OCI-LY3 (cell line): ENCODE measurements around the gene SPNS3.

Experiments
- H2AFZ ChIP-seq: fragments of 200-600, 300-600 bp; shearing (Covaris generic); 2 replicates; pipeline ENCODE4 v1.6.0; 2014; ENCODE audit warnings: antibody characterized with exemption, low read depth, low read length
- H3K27ac ChIP-seq: fragments of 200-600, 300-600 bp; sonication (generic); 2 replicates; pipeline ENCODE4 v1.5.1; 2014; ENCODE audit warnings: mild to moderate bottlenecking, low read length, moderate library complexity, mixed read lengths
- H3K27me3 ChIP-seq: fragments of 200-600, 300-600 bp; sonication (generic); 2 replicates; pipeline ENCODE4 v1.6.1; 2014; ENCODE audit warnings: low read depth, low read length, mixed read lengths
- H3K36me3 ChIP-seq: fragments of 200-600, 300-600 bp; sonication (generic); replicated peaks from 2 replicates; pipeline ENCODE3; 2014; ENCODE audit warnings: low read depth, low read length, mixed read lengths
- H3K4me1 ChIP-seq: fragments of 300-600, 200-600 bp; sonication (generic); 2 replicates; pipeline ENCODE4 v1.6.1; 2014; ENCODE audit warnings: low read length, mixed read lengths
- H3K4me2 ChIP-seq: fragments of 200-600, 300-600 bp; sonication (generic); 2 replicates; pipeline ENCODE4 v1.6.1; 2014; ENCODE audit warnings: low read length, mixed read lengths
- H3K4me3 ChIP-seq: fragments of 300-600, 200-600 bp; sonication (generic); 2 replicates; pipeline ENCODE4 v1.5.1; 2014; ENCODE audit warnings: antibody characterized with exemption, mild to moderate bottlenecking, low read length, moderate library complexity
- H3K79me2 ChIP-seq: fragments of 300-600, 200-600 bp; shearing (Covaris generic); 2 replicates; pipeline ENCODE4 v1.6.1; 2014; ENCODE audit warnings: mild to moderate bottlenecking, low read length, mixed read lengths
- H3K9ac ChIP-seq: fragments of 300-600, 200-600 bp; shearing (Covaris generic); 2 replicates; pipeline ENCODE4 v1.6.0; 2014; ENCODE audit warnings: mild to moderate bottlenecking, low read length, moderate library complexity
- H3K9me3 ChIP-seq: fragments of 200-600, 300-600 bp; shearing (Covaris generic); 2 replicates; pipeline ENCODE4 v1.6.1; 2014; ENCODE audit warnings: low read length, mixed read lengths; ENCODE audit not compliant: insufficient read depth
- H4K20me1 ChIP-seq: fragments of 200-600, 300-600 bp; sonication (generic); 2 replicates; pipeline ENCODE4 v1.6.1; 2016; ENCODE audit warnings: low read length, mixed read lengths; ENCODE audit not compliant: insufficient read depth
- EZH2phosphoT487 ChIP-seq: fragments of 200-600 bp; shearing (Covaris generic); IDR thresholded peaks from 2 replicates; pipeline ENCODE4 v1.6.1; 2018; ENCODE audit warnings: antibody characterized with exemption, mixed run types, low read depth
- TF ChIP-seq, protein P1 (sequence below): fragments of 200-600, 300-600 bp; sonication (generic); IDR thresholded peaks from 2 replicates; pipeline ENCODE4 v1.5.1; 2014; ENCODE audit warnings: antibody characterized with exemption, low read length, low read depth

Gene SPNS3

DNA sequence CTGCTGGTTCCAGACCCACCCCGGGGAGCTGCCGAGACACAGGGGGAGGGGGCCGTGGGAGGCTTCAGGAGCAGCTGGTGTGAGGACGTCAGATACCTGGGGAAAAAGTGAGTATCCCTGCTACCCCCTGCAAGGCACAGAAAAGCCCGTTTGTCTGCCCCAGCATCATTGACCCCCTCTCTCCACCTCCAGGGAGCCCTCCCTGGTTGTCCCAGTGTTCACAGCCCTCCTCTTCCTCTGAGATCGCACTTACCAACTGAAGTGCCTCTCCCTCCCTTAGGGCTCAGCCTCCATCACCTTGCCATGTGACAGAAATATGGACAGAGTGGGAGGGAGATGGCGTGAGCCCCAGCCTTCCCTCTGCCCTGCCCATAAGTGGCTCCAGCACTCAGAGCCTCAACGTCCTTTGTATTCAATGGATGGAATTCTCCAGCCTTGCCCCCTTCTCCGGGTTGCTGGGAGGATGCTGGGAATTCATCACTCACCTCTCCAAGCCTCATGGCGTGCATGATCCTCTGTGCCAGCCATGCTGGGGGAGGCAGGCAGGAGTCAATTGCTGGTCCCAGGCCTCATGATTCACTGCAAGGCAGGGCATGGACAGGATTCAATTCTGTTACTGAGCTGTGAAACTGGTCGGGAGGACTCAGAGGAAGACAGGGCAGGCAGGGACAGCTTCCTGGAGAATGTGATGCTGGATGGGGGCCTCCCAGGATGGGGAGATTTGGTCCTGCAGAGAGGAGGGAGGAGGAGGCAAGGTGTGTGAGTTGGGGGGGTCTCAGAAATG lies 14.6 kb downstream of the SPNS3 start:
- H3K4me3 ChIP-seq = no peak overlapping the region
- no peaks in the 10 kb centered on the region for H4K20me1 ChIP-seq
- no peak overlapping the region for H3K27ac ChIP-seq
- no peaks in the 10 kb centered on the region for H3K9me3 ChIP-seq
- H3K36me3 ChIP-seq = no peaks in the 10 kb centered on the region
- no peaks in the 10 kb centered on the region for H3K27me3 ChIP-seq
- no peaks in the 10 kb centered on the region for H3K79me2 ChIP-seq
- TF ChIP-seq, protein P1, sequence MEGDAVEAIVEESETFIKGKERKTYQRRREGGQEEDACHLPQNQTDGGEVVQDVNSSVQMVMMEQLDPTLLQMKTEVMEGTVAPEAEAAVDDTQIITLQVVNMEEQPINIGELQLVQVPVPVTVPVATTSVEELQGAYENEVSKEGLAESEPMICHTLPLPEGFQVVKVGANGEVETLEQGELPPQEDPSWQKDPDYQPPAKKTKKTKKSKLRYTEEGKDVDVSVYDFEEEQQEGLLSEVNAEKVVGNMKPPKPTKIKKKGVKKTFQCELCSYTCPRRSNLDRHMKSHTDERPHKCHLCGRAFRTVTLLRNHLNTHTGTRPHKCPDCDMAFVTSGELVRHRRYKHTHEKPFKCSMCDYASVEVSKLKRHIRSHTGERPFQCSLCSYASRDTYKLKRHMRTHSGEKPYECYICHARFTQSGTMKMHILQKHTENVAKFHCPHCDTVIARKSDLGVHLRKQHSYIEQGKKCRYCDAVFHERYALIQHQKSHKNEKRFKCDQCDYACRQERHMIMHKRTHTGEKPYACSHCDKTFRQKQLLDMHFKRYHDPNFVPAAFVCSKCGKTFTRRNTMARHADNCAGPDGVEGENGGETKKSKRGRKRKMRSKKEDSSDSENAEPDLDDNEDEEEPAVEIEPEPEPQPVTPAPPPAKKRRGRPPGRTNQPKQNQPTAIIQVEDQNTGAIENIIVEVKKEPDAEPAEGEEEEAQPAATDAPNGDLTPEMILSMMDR = no peak
- TF ChIP-seq EZH2phosphoT487 = no peak
- no peak overlapping the region for H3K9ac ChIP-seq
- no peak overlapping the region for H2AFZ ChIP-seq
- H3K4me2 ChIP-seq = no peak overlapping the region
- no peaks in the 10 kb centered on the region for H3K4me1 ChIP-seq

DNA sequence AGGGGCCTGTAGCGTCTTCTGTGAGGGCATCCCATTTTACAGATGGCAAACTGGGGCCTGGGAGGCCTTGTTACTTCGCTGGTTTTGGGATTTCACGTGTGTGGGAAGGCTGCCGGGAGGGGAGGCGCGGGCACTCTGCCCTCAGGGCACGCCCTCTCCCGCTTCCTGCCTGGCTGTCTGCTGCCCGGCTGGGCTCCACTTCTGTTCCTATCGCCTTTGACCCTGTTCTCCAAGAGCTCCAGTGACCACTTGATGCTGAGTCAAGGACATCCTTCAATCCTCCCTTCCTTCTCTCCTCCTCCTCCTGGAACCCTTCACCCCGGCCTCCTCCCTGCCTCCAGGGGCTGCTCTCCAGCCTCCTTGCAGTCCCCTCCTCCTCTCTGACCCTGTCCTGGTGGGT lies 16.0 kb downstream of the SPNS3 start:
- no peak overlapping the region for H3K4me3 ChIP-seq
- no peak overlapping the region for H2AFZ ChIP-seq

DNA sequence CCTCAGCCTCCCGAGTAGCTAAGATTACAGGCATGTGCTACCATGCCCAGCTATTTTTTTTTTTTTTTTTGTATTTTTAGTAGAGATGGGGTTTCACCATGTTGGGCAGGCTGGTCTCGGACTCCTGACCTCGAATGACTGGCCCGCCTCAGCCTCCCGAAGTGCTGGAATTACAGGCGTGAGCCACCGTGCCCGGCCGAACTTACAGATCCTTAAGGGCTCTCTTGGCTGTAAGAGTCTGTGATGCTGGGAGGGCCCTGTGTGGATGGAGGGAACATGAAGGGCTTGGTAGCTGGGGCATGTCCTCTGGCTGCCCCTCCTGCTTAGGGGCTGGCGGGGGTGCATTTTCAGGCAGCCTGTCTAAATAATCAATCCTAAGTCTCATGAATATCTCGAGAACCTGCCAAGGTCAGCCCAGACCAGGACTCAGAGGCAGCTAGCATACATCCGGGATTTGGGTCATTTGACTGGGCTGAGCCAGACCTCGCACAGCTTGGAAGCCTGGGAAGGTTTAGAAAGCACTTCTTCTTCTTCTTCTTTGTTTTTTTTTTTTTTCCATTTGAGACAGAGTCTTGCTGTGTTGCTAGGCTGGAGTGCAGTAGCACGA lies 17.1 kb downstream of the SPNS3 start:
- H3K79me2 ChIP-seq = no peaks in the 10 kb centered on the region
- no peaks in the 10 kb centered on the region for H3K4me1 ChIP-seq
- H3K27ac ChIP-seq = no peak overlapping the region

More for the DNA sequence above, 16.0 kb downstream of the SPNS3 start:
- Histone ChIP-seq H3K36me3 (no peaks in the 10 kb centered on the region), H3K27me3 (no peaks in the 10 kb centered on the region), H3K79me2 (no peaks in the 10 kb centered on the region), H4K20me1 (no peaks in the 10 kb centered on the region), H3K9ac (no peak overlapping the region), H3K4me2 (no peak overlapping the region), H3K27ac (no peak overlapping the region), H3K9me3 (no peaks in the 10 kb centered on the region), H3K4me1 (no peaks in the 10 kb centered on the region)
- no peak for TF ChIP-seq EZH2phosphoT487

DNA sequence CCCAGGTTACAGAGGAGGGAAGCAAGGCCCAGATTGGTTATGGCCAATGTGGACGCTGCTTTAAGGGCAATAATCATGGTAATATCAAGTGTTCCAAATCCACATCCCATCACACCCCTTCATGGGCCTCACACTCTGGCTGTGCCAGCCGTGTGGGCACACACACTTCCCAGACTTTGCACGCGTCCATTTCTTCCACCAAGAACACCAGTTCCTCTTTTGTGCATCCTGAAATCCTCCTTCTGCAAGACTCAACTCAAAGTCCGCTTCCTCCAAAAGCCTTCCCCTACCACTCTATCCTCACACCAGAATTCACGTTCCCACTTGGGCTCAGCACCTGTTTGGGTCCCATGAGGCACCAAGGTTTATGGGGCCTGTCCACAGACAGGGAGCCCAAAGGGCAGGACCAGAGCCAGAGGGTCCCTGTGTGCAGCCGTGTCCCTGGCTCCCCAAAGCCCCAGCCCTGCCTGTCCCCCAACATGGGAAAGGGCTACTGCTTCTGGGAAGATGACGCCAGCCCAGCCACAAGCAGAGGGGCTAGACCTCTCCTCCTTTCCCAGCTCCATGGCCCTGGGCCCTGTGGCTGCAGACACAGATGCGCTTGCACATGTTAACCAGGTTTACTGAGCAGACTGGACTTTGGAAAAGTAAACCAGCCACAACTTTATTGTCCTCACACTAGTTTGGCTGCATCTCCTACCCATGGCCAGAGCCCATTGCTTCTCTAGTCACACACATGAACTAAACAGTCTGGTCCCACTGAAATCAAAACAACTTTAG lies 20.3 kb downstream of the SPNS3 start:
- Histone ChIP-seq H3K9ac (no peak overlapping the region), H3K4me3 (no peak overlapping the region), H3K9me3 (no peaks in the 10 kb centered on the region), H4K20me1 (no peaks in the 10 kb centered on the region), H3K36me3 (no peaks in the 10 kb centered on the region), H3K4me2 (no peak overlapping the region), H3K4me1 (no peaks in the 10 kb centered on the region), H2AFZ (no peak overlapping the region), H3K27ac (no peak overlapping the region), H3K27me3 (no peaks in the 10 kb centered on the region), H3K79me2 (no peaks in the 10 kb centered on the region)
- TF ChIP-seq EZH2phosphoT487 = no peak
- TF ChIP-seq, protein P1 = no peak

More for the DNA sequence above, 17.1 kb downstream of the SPNS3 start:
- Histone ChIP-seq H3K4me2 (no peak overlapping the region), H3K9ac (no peak overlapping the region), H4K20me1 (no peaks in the 10 kb centered on the region), H3K9me3 (no peaks in the 10 kb centered on the region), H3K4me3 (no peak overlapping the region), H3K36me3 (no peaks in the 10 kb centered on the region), H3K27me3 (no peaks in the 10 kb centered on the region), H2AFZ (no peak overlapping the region)
- TF ChIP-seq, protein P1 = no peak
- TF ChIP-seq EZH2phosphoT487 = no peak
